H1 (cell line): ENCODE data around the gene HTR2C. TPM values are rescaled to one million over a fixed set of nuclear protein-coding genes. Genes with fewer than 3 reads are reported as not detected.

Source experiments
- CTCF ChIA-PET: fragments of 300-600 bp; sonication (Branson Sonifier 250); formaldehyde crosslinking; loops from one replicate; lab custom pipeline; 2021; ENCODE audit not compliant: partially characterized antibody; lab: Charles Lee
- POLR2A ChIA-PET: fragments of 300-600 bp; sonication (Branson Sonifier 250); formaldehyde crosslinking; loops from one replicate; lab custom pipeline; 2021; ENCODE audit warnings: inconsistent platforms; ENCODE audit not compliant: partially characterized antibody; lab: Charles Lee
- DNase-seq, 2 experiments: peaks; one replicate each; pipeline versions ENCODE4 v3.0.0 to v3.0.0-alpha.2; 2010 to 2022; ENCODE audit warnings: low spot score in 2 of 2, low read depth in 1 of 2, mixed read lengths in 1 of 2
- FAIRE-seq: peaks from 2 replicates; lab custom pipeline; 2011; peaks lifted over from hg19 to GRCh38; lab: Jason Lieb, UNC
- H2AFZ ChIP-seq: 2 replicates; pipeline ENCODE4 v1.8.1; 2012; ENCODE audit warnings: low read length, inconsistent platforms
- H2AK5ac ChIP-seq: 2 replicates; pipeline ENCODE4 v1.6.1; 2013; ENCODE audit warnings: low read depth, low read length
- H2BK120ac ChIP-seq: replicated peaks from 2 replicates; pipeline ENCODE3; 2013; ENCODE audit warnings: low read depth, low read length, inconsistent platforms
- H2BK12ac ChIP-seq: 2 replicates; pipeline ENCODE4 v1.6.1; 2013; ENCODE audit warnings: low read depth, low read length
- H2BK15ac ChIP-seq: 2 replicates; pipeline ENCODE4 v1.6.1; 2013; ENCODE audit warnings: low read length
- H2BK20ac ChIP-seq: 2 replicates; pipeline ENCODE4 v1.6.1; 2013; ENCODE audit warnings: low read length
- H2BK5ac ChIP-seq: 2 replicates; pipeline ENCODE4 v1.6.1; 2013; ENCODE audit warnings: low read depth, low read length
- H3K14ac ChIP-seq: 2 replicates; pipeline ENCODE4 v1.6.1; 2013; ENCODE audit warnings: inconsistent platforms; ENCODE audit not compliant: insufficient read length
- H3K18ac ChIP-seq: 2 replicates; pipeline ENCODE4 v1.6.1; 2013; ENCODE audit warnings: low read length; ENCODE audit errors: extremely low read depth
- H3K23ac ChIP-seq: 2 replicates; pipeline ENCODE4 v1.6.1; 2013; ENCODE audit warnings: inconsistent platforms; ENCODE audit not compliant: insufficient read length
- H3K23me2 ChIP-seq: 2 replicates; pipeline ENCODE4 v1.6.1; 2013; ENCODE audit warnings: low read depth, low read length
- H3K27ac ChIP-seq: 2 replicates; pipeline ENCODE4 v1.6.1; 2011; ENCODE audit warnings: low read depth, low read length, inconsistent platforms
- H3K27me3 ChIP-seq, 4 experiments: replicated peaks in 1 of 4; 1 replicate in 1 of 4; 2 replicates in 3 of 4; pipeline versions ENCODE4 v1.6.1 to v1.8.1; 2011 to 2013; ENCODE audit warnings: low read length in 3 of 4, mild to moderate bottlenecking in 3 of 4, inconsistent platforms in 2 of 4, mixed read lengths in 2 of 4, moderate library complexity in 1 of 4; ENCODE audit not compliant: control insufficient read depth in 3 of 4, insufficient read depth in 3 of 4; ENCODE audit errors: extremely low read depth in 1 of 4
- H3K36me3 ChIP-seq, 4 experiments: 2 replicates each; pipeline versions ENCODE4 v1.6.1 to v1.8.1; 2011 to 2013; ENCODE audit warnings: mild to moderate bottlenecking in 4 of 4, low read length in 3 of 4, moderate library complexity in 2 of 4, control low read depth in 1 of 4, inconsistent platforms in 1 of 4; ENCODE audit not compliant: insufficient read depth in 4 of 4, control insufficient read depth in 2 of 4
- H3K4ac ChIP-seq: replicated peaks from 2 replicates; pipeline ENCODE3; 2013; ENCODE audit warnings: low read length, low read depth, mixed read lengths, inconsistent platforms; ENCODE audit not compliant: insufficient read length
- H3K4me1 ChIP-seq, 4 experiments: replicated peaks in 1 of 4; 1 replicate in 1 of 4; 2 replicates in 3 of 4; pipeline versions ENCODE4 v1.6.1 to v1.8.1; 2011 to 2013; ENCODE audit warnings: low read length in 3 of 4, inconsistent platforms in 2 of 4, mixed read lengths in 1 of 4; ENCODE audit not compliant: insufficient read depth in 4 of 4, control insufficient read depth in 3 of 4
- H3K4me2 ChIP-seq, 2 experiments: 2 replicates each; pipeline versions ENCODE4 v1.6.1 to v1.8.1; 2011 to 2013; ENCODE audit warnings: low read depth in 2 of 2, low read length in 2 of 2, control low read depth in 1 of 2, inconsistent platforms in 1 of 2, mild to moderate bottlenecking in 1 of 2; ENCODE audit not compliant: insufficient read depth in 1 of 2
- H3K4me3 ChIP-seq, 4 experiments: fragments of 200-600, 300-600 bp in 1 of 4; sonication (generic), shearing (Covaris generic), sonication (Bioruptor Twin) in 1 of 4; 2 replicates each; pipeline versions ENCODE4 v1.5.1 to v1.8.1; 2011 to 2016; ENCODE audit warnings: low read length in 4 of 4, low read depth in 3 of 4, control low read depth in 2 of 4, inconsistent platforms in 2 of 4, mild to moderate bottlenecking in 2 of 4, mixed read lengths in 1 of 4, moderate library complexity in 1 of 4; ENCODE audit not compliant: insufficient read depth in 2 of 4; ENCODE audit errors: extremely low read depth in 1 of 4
- H3K56ac ChIP-seq: replicated peaks from 2 replicates; pipeline ENCODE3; 2013; ENCODE audit warnings: low read depth, mild to moderate bottlenecking, mixed read lengths, low read length, inconsistent platforms; ENCODE audit not compliant: insufficient read length
- H3K79me1 ChIP-seq: 2 replicates; pipeline ENCODE4 v1.6.1; 2013; ENCODE audit warnings: low read depth, low read length, control low read depth
- H3K79me2 ChIP-seq, 2 experiments: 2 replicates each; pipeline versions ENCODE4 v1.6.1 to v1.8.1; 2012 to 2013; ENCODE audit warnings: low read length in 2 of 2, mild to moderate bottlenecking in 2 of 2, inconsistent platforms in 1 of 2; ENCODE audit not compliant: insufficient read depth in 2 of 2, control insufficient read depth in 1 of 2
- H3K9ac ChIP-seq, 4 experiments: replicated peaks in 1 of 4; 1 replicate in 1 of 4; 2 replicates in 3 of 4; pipeline versions ENCODE4 v1.6.1 to v1.8.1; 2011 to 2013; ENCODE audit warnings: low read depth in 3 of 4, low read length in 3 of 4, control low read depth in 2 of 4, mild to moderate bottlenecking in 2 of 4, moderate library complexity in 2 of 4, inconsistent platforms in 1 of 4; ENCODE audit errors: extremely low read depth in 1 of 4
- H3K9me3 ChIP-seq, 2 experiments: 2 replicates each; pipeline versions ENCODE4 v1.6.1 to v1.8.1; 2012 to 2013; ENCODE audit warnings: mild to moderate bottlenecking in 2 of 2, moderate library complexity in 2 of 2, control low read depth in 1 of 2, inconsistent platforms in 1 of 2, low read depth in 1 of 2, low read length in 1 of 2, mixed read lengths in 1 of 2; ENCODE audit not compliant: insufficient read depth in 2 of 2
- H4K20me1 ChIP-seq, 2 experiments: replicated peaks in 1 of 2; 2 replicates each; pipeline versions ENCODE3 to v1.8.1; 2011 to 2013; ENCODE audit warnings: inconsistent platforms in 2 of 2, low read length in 2 of 2, mild to moderate bottlenecking in 1 of 2; ENCODE audit not compliant: insufficient read depth in 2 of 2, control insufficient read depth in 1 of 2
- H4K5ac ChIP-seq: 2 replicates; pipeline ENCODE4 v1.6.1; 2013; ENCODE audit warnings: low read length, low read depth, mixed read lengths, inconsistent platforms; ENCODE audit not compliant: insufficient read length
- H4K8ac ChIP-seq: 2 replicates; pipeline ENCODE4 v1.8.0; 2013; ENCODE audit warnings: mild to moderate bottlenecking, moderate library complexity, low read length, inconsistent platforms; ENCODE audit not compliant: insufficient read depth; ENCODE audit errors: extremely low read depth
- H4K91ac ChIP-seq: replicated peaks from 2 replicates; pipeline ENCODE3; 2013; ENCODE audit warnings: low read length, mixed read lengths, inconsistent platforms; ENCODE audit not compliant: insufficient read length
- BCL11A ChIP-seq, 2 experiments: IDR thresholded peaks; one replicate each; pipeline ENCODE4 v1.6.1; 2011; ENCODE audit warnings: low read depth in 2 of 2, low read length in 2 of 2, mild to moderate bottlenecking in 2 of 2
- CHD1 ChIP-seq: IDR thresholded peaks from 2 replicates; pipeline ENCODE4 v1.6.1; 2012; ENCODE audit warnings: low read depth, low read length, improper control_type of control experiment
- JUN ChIP-seq: IDR thresholded peaks from 2 replicates; pipeline ENCODE4 v1.6.1; 2011; ENCODE audit warnings: low read depth, mild to moderate bottlenecking, improper control_type of control experiment, low read length
- JUND ChIP-seq: IDR thresholded peaks from 2 replicates; pipeline ENCODE4 v1.6.1; 2011; ENCODE audit warnings: mild to moderate bottlenecking, improper control_type of control experiment, low read length
- KDM5A ChIP-seq: fragments of 200-600 bp; IDR thresholded peaks from 2 replicates; pipeline ENCODE4 v1.7.1; 2012; ENCODE audit warnings: mild to moderate bottlenecking, low read length, inconsistent platforms, mixed read lengths
- NANOG ChIP-seq: IDR thresholded peaks from 2 replicates; pipeline ENCODE4 v1.6.1; 2011; ENCODE audit warnings: low read length, low read depth, mild to moderate bottlenecking, inconsistent platforms; ENCODE audit not compliant: insufficient read depth, poor library complexity, severe bottlenecking
- NRF1 ChIP-seq: IDR thresholded peaks from 2 replicates; pipeline ENCODE4 v1.6.1; 2011; ENCODE audit warnings: mild to moderate bottlenecking, low read depth, low read length, improper control_type of control experiment
- PHF8 ChIP-seq: fragments of 200-600 bp; sonication (generic); conservative IDR thresholded peaks from 2 replicates; pipeline ENCODE4 v1.7.1; 2012; ENCODE audit warnings: low read depth, mild to moderate bottlenecking, inconsistent platforms, low read length, moderate library complexity
- RFX5 ChIP-seq: IDR thresholded peaks from 2 replicates; pipeline ENCODE4 v1.6.1; 2011; ENCODE audit warnings: low read depth, low read length, improper control_type of control experiment, borderline replicate concordance
- SIN3A ChIP-seq, 2 experiments: IDR thresholded peaks in 1 of 2; conservative IDR thresholded peaks in 1 of 2; 2 replicates each; pipeline ENCODE4 v1.6.1; 2011 to 2012; ENCODE audit warnings: low read length in 2 of 2, improper control_type of control experiment in 1 of 2, low read depth in 1 of 2, mild to moderate bottlenecking in 1 of 2
- SP2 ChIP-seq: IDR thresholded peaks from 2 replicates; pipeline ENCODE4 v1.6.1; 2012; ENCODE audit warnings: mild to moderate bottlenecking, low read length, inconsistent platforms
- TBP ChIP-seq: IDR thresholded peaks from 2 replicates; pipeline ENCODE4 v1.6.1; 2011; ENCODE audit warnings: low read depth, low read length, improper control_type of control experiment
- ZNF274 ChIP-seq: IDR thresholded peaks from 2 replicates; pipeline ENCODE4 v1.7.0; 2012; ENCODE audit warnings: low read length, borderline replicate concordance; ENCODE audit errors: extremely low read depth
- WGBS, 2 experiments: shearing (Covaris generic) in 1 of 2; methylation state at CpG; one replicate each; pipeline versions ENCODE4 v1.1.6 to v1.1.7; 2013 to 2015; ENCODE audit warnings: low lambda C conversion rate in 2 of 2, mixed read lengths in 2 of 2, inconsistent platforms in 1 of 2, low coverage in 1 of 2, missing lambda C conversion rate in 1 of 2; ENCODE audit not compliant: insufficient replicate concordance in 2 of 2, insufficient coverage in 1 of 2, insufficient read length in 1 of 2; ENCODE audit errors: extremely low coverage in 1 of 2, missing lambda C conversion rate in 1 of 2; 5-methylcytosine and 5-hydroxymethylcytosine counted together
- polyA plus RNA-seq, 7 experiments: library from polyadenylated mRNA; depleted of rRNA in 3 of 7; stranded (reverse) in 5 of 7; unstranded in 2 of 7; fragments of >200 nt in 5 of 7; fragments of 200-250 nt in 2 of 7; gene quantifications; 1 replicate in 5 of 7; 2 replicates in 1 of 7; 4 replicates in 1 of 7; pipeline versions ENCODE4 v1.2.1 to v1.2.3, GENCODE V29; 2011 to 2013; ENCODE audit warnings: missing spikeins in 2 of 7, mixed read lengths in 2 of 7
- total RNA-seq: library from RNA; stranded (reverse); fragmentation: NEBNext Ultra II Directional; extraction: Animal tissue kit (Norgen Biotek cat#: 25700); gene quantifications from 2 replicates; pipeline ENCODE4 v1.2.1, GENCODE V29; 2021
- TF ChIP-seq, protein P1 (sequence below): IDR thresholded peaks from 2 replicates; pipeline ENCODE4 v1.6.1; 2011; ENCODE audit warnings: low read depth, mild to moderate bottlenecking, low read length; ENCODE audit not compliant: insufficient read depth

The HTR2C gene
- total and polyA plus RNA-seq, 2 of the 8 experiments (the other 6 are each of a cell fraction or from before 2014, with no cell fraction given), result 1.7 to 2.0 TPM

GRCh38 chrX:114591121-114591520 is 7.2 kb downstream of the HTR2C start:
- H3K4me3 ChIP-seq, result no peak overlapping the region
- ChIA-PET CTCF (interaction anchor here (1.4 kb wide), 1 partner anchor 11 kb away, joined by 4 read pairs; no protein-coding TSS in a partner anchor), POLR2A (no interaction called here)
- peaks cover 0 to 32% (median 0%) of the 10 kb centered on the region in 4 experiments; a peak in 1 of 8 replicates for H3K36me3 ChIP-seq
- H2BK5ac ChIP-seq, result no peak overlapping the region
- FAIRE-seq (no peak), DNase-seq (no peak)
- H3K79me1 ChIP-seq, result no peaks in the 10 kb centered on the region
- H4K5ac ChIP-seq, result no peak overlapping the region
- H3K18ac ChIP-seq, result no peak overlapping the region
- no peaks in the 10 kb centered on the region for H3K79me2 ChIP-seq
- no peaks in the 10 kb centered on the region for H3K23me2 ChIP-seq
- no peak overlapping the region for H3K4ac ChIP-seq
- H3K27ac ChIP-seq, result no peak overlapping the region
- no peak overlapping the region for H2BK20ac ChIP-seq
- H2AK5ac ChIP-seq, result no peak overlapping the region
- H3K4me1 ChIP-seq, result peaks cover 0 to 3% (median 1%) of the 10 kb centered on the region in 4 experiments; a peak in 3 of 7 replicates
- H3K14ac ChIP-seq, result no peak overlapping the region
- peaks cover 0 to 2% of the 10 kb centered on the region in 2 experiments for H4K20me1 ChIP-seq
- no peak overlapping the region for H2AFZ ChIP-seq
- H3K9me3 ChIP-seq, result no peaks in the 10 kb centered on the region
- H4K8ac ChIP-seq, result no peak overlapping the region
- no peak overlapping the region for H3K23ac ChIP-seq
- WGBS, 2 experiments, result 91% methylated on average over 1 of the region's 1 CpG; no CpG with 5 or more reads in 1 of the 2 experiments
- H4K91ac ChIP-seq, result no peak overlapping the region
- no peak overlapping the region for H3K56ac ChIP-seq
- H3K9ac ChIP-seq, result no peak overlapping the region
- no peak overlapping the region for H2BK15ac ChIP-seq
- H2BK120ac ChIP-seq, result no peak overlapping the region
- no peak overlapping the region for H2BK12ac ChIP-seq
- peaks cover under 1 to 7% (median 3%) of the 10 kb centered on the region in 4 experiments; a peak in 4 of 7 replicates for H3K27me3 ChIP-seq
- no peak overlapping the region for H3K4me2 ChIP-seq
- TF ChIP-seq, protein P1, sequence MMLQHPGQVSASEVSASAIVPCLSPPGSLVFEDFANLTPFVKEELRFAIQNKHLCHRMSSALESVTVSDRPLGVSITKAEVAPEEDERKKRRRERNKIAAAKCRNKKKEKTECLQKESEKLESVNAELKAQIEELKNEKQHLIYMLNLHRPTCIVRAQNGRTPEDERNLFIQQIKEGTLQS, result no peak
- TF ChIP-seq SP2, result no peak
- TF ChIP-seq RFX5, result no peak
- no peak for TF ChIP-seq SIN3A (conservative IDR thresholded peaks at IDR 0.05 in 1 of 2, IDR thresholded peaks at IDR 0.05 in 1 of 2; ENCODE audit: low read depth in 1 of 2, low read length in 2 of 2)
- no peak for TF ChIP-seq NRF1
- no peak for TF ChIP-seq JUND
- no peak for TF ChIP-seq CHD1
- TF ChIP-seq KDM5A, result no peak
- TF ChIP-seq BCL11A (IDR thresholded peaks at IDR 0.05; ENCODE audit: low read depth in 2 of 2, low read length in 2 of 2), result no peak
- TF ChIP-seq ZNF274, result no peak
- no peak for TF ChIP-seq TBP
- TF ChIP-seq NANOG, result no peak
- no peak for TF ChIP-seq PHF8
- no peak for TF ChIP-seq JUN
